Measurements from ENCODE around the gene GATAD2A.
A peak's percentile ranks its signal among the peaks of the same experiment; 100 is the strongest.

The GATAD2A gene

DNA sequence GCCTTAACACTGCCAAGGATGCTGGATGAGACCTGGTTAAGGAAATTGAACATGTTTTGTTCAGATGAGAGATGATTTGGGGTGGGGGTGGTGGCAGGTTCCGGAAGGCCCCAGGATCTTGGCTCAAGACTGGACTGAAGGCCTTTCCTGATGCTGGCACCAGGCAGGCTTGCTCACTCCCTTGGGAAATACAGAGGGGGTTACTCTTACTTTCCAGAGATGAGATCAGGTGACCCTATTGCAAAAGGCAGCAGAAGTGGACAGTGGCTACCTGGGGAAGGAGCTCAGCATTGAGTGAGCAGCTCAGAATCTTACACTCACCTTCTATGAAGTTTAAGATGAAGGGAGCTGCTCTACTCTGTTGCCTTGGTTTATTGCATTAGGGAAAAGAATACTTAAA lies 10.8 kb downstream of the GATAD2A start:
- no peak overlapping the region for H2AFZ ChIP-seq (ENCODE audit: low read depth, low read length)
- no peak overlapping the region for H3K4me3 ChIP-seq (ENCODE audit: low read depth in 1 of 2, low read length in 2 of 2)
- H3K4me2 ChIP-seq (ENCODE audit: insufficient read depth, low read length) = no peak overlapping the region
- DNase-seq (no peak), ATAC-seq (ENCODE audit: insufficient read depth, low read depth) (no peak)
- H3K27ac ChIP-seq (ENCODE audit: low read length) = no peak overlapping the region
- H3K9me3 ChIP-seq (ENCODE audit: insufficient read depth, low read length, severe bottlenecking) = no peaks in the 10 kb centered on the region
- no peak overlapping the region for H3K9ac ChIP-seq (ENCODE audit: low read depth, low read length)
- no peaks in the 10 kb centered on the region for H3K27me3 ChIP-seq (ENCODE audit: insufficient read depth, low read length, poor library complexity)
- peaks cover 20% of the 10 kb centered on the region for H3K4me1 ChIP-seq (ENCODE audit: insufficient read depth, low read length)
- H3K79me2 ChIP-seq (ENCODE audit: insufficient read depth, low read length) = peaks cover 98% of the 10 kb centered on the region
- no peak for TF ChIP-seq EZH2 (IDR thresholded peaks at IDR 0.05; ENCODE audit: borderline replicate concordance, low read depth, low read length, severe bottlenecking)
- TF ChIP-seq, protein P1, sequence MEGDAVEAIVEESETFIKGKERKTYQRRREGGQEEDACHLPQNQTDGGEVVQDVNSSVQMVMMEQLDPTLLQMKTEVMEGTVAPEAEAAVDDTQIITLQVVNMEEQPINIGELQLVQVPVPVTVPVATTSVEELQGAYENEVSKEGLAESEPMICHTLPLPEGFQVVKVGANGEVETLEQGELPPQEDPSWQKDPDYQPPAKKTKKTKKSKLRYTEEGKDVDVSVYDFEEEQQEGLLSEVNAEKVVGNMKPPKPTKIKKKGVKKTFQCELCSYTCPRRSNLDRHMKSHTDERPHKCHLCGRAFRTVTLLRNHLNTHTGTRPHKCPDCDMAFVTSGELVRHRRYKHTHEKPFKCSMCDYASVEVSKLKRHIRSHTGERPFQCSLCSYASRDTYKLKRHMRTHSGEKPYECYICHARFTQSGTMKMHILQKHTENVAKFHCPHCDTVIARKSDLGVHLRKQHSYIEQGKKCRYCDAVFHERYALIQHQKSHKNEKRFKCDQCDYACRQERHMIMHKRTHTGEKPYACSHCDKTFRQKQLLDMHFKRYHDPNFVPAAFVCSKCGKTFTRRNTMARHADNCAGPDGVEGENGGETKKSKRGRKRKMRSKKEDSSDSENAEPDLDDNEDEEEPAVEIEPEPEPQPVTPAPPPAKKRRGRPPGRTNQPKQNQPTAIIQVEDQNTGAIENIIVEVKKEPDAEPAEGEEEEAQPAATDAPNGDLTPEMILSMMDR (IDR thresholded peaks at IDR 0.05; ENCODE audit: borderline replicate concordance, extremely low read depth, low read length, poor library complexity, severe bottlenecking) = no peak
- peaks cover 91% of the 10 kb centered on the region for H4K20me1 ChIP-seq (ENCODE audit: insufficient read depth, low read length)
- peaks cover 15% of the 10 kb centered on the region; the same call in 1 of the 2 replicates for H3K36me3 ChIP-seq (ENCODE audit: insufficient read depth, low read length)

DNA sequence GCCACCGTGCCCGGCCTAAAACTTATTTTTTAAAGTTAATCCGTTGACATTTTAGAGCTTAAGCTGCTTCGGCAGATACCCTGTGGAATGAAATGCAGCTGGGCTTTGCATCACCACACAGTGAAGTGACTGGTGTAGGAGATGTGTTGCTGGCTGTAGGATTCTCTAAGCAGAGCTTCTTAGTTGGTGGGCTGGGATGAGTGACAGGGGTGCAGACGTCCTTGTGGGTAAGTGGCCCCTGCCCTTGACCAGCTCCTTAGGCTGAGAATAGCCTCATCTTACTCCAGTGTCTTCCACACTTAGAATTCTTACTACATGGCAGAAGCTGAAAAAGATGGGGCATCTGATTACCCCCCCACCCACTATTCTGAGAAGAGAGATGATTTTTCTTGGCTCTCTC lies 11.6 kb downstream of the GATAD2A start:
- peaks cover 93% of the 10 kb centered on the region for H4K20me1 ChIP-seq (ENCODE audit: insufficient read depth, low read length)
- H2AFZ ChIP-seq (ENCODE audit: low read depth, low read length) = no peak overlapping the region
- H3K36me3 ChIP-seq (ENCODE audit: insufficient read depth, low read length) = peaks cover 17% of the 10 kb centered on the region
- ATAC-seq (ENCODE audit: insufficient read depth, low read depth) (no peak), DNase-seq (no peak)
- no peaks in the 10 kb centered on the region for H3K9me3 ChIP-seq (ENCODE audit: insufficient read depth, low read length, severe bottlenecking)
- peaks cover 20% of the 10 kb centered on the region for H3K4me1 ChIP-seq (ENCODE audit: insufficient read depth, low read length)
- no peak overlapping the region for H3K9ac ChIP-seq (ENCODE audit: low read depth, low read length)
- peaks cover 98% of the 10 kb centered on the region for H3K79me2 ChIP-seq (ENCODE audit: insufficient read depth, low read length)
- H3K4me3 ChIP-seq (ENCODE audit: low read depth in 1 of 2, low read length in 2 of 2) = no peak overlapping the region
- TF ChIP-seq EZH2 (IDR thresholded peaks at IDR 0.05; ENCODE audit: borderline replicate concordance, low read depth, low read length, severe bottlenecking) = no peak
- TF ChIP-seq, protein P1 (IDR thresholded peaks at IDR 0.05; ENCODE audit: borderline replicate concordance, extremely low read depth, low read length, poor library complexity, severe bottlenecking) = no peak
- H3K27ac ChIP-seq (ENCODE audit: low read length) = no peak overlapping the region
- no peak overlapping the region for H3K4me2 ChIP-seq (ENCODE audit: insufficient read depth, low read length)
- H3K27me3 ChIP-seq (ENCODE audit: insufficient read depth, low read length, poor library complexity) = no peaks in the 10 kb centered on the region

DNA sequence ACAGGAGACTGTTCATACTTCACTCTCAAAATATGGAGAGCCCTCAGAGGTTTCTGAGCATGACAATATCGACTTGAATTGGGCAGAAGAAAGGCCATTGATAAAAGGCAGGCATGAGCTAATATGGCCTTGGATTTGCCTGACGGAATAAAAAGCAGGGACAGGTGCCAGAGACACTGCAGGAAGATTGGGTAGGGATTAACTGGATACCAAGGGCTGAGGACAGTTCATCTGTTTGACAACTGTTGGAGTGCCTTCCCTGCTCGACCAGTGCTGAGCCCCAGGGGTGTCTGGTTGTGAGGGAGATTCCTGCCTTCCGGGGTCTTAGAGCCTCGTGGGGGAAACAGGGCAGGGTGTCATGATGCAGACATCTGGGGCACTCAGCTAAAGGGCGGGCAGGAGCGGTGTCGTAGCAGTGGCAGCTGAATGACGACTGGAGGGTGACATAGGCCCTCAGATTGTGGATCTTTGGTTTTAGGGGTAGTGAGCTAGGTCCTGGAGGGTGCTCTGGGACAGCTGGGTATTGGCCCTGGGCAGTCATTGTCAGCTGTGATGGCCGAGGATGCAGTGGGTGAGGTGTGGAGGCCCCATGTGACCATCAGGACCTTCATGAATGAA lies 12.3 kb downstream of the GATAD2A start:
- H4K20me1 ChIP-seq (ENCODE audit: insufficient read depth, low read length) = peaks cover 94% of the 10 kb centered on the region
- TF ChIP-seq, protein P1 (IDR thresholded peaks at IDR 0.05; ENCODE audit: borderline replicate concordance, extremely low read depth, low read length, poor library complexity, severe bottlenecking) = no peak
- no peak for TF ChIP-seq EZH2 (IDR thresholded peaks at IDR 0.05; ENCODE audit: borderline replicate concordance, low read depth, low read length, severe bottlenecking)

More for the DNA sequence above, 12.3 kb downstream of the GATAD2A start:
- Histone ChIP-seq H3K9ac (ENCODE audit: low read depth, low read length) (no peak overlapping the region), H3K79me2 (ENCODE audit: insufficient read depth, low read length) (peaks cover 100% of the 10 kb centered on the region), H3K4me2 (ENCODE audit: insufficient read depth, low read length) (no peak overlapping the region), H3K27ac (ENCODE audit: low read length) (0 out of 2 replicates have a peak overlapping the region, but pooled peaks have one; percentile 40), H3K4me1 (ENCODE audit: insufficient read depth, low read length) (peaks cover 20% of the 10 kb centered on the region), H3K9me3 (ENCODE audit: insufficient read depth, low read length, severe bottlenecking) (no peaks in the 10 kb centered on the region), H3K27me3 (ENCODE audit: insufficient read depth, low read length, poor library complexity) (no peaks in the 10 kb centered on the region), H3K36me3 (ENCODE audit: insufficient read depth, low read length) (peaks cover 21% of the 10 kb centered on the region), H2AFZ (ENCODE audit: low read depth, low read length) (no peak overlapping the region), H3K4me3 (ENCODE audit: low read depth in 1 of 2, low read length in 2 of 2) (no peak overlapping the region)
- DNase-seq (no peak), ATAC-seq (ENCODE audit: insufficient read depth, low read depth) (0 out of 3 replicates have a peak, but pooled peaks have one; percentile 13)

All from DND-41 (cell line).